Astrocyte (in vitro differentiated cells and primary cell): ENCODE measurements around the gene PPP4R2.

Experiments
- CTCF ChIP-seq: IDR thresholded peaks from 2 replicates; pipeline ENCODE4 v1.5.1; 2011; ENCODE audit warnings: low read depth, mild to moderate bottlenecking, inconsistent platforms, low read length, moderate library complexity; ENCODE audit not compliant: insufficient read depth
- EZH2 ChIP-seq: IDR thresholded peaks from 2 replicates; pipeline ENCODE4 v1.6.1; 2012; ENCODE audit warnings: mild to moderate bottlenecking, low read length, inconsistent platforms; ENCODE audit not compliant: insufficient read depth

- TF ChIP-seq CTCF = no peak
- no peak for TF ChIP-seq EZH2
Measured at GRCh38 chr3:73069775-73070444, 73.3 kb downstream of the PPP4R2 start.
